Esophagus muscularis mucosa (tissue), 4 donors: Measurements from ENCODE around the gene TSEN2.

Experiments used
- EP300 ChIP-seq: sonication (generic); formaldehyde crosslinking; IDR thresholded peaks from one replicate; pipeline ENCODE4 v1.6.1; 2017; ENCODE audit warnings: antibody characterized with exemption
- POLR2A ChIP-seq: fragments of 450-650 bp; IDR thresholded peaks from one replicate; pipeline ENCODE4 v1.6.1; 2017; ENCODE audit warnings: antibody characterized with exemption, moderate library complexity, mild to moderate bottlenecking, low read depth
- POLR2AphosphoS5 ChIP-seq, 2 donors: sonication (generic); formaldehyde crosslinking; IDR thresholded peaks; one replicate each; pipeline ENCODE4 v1.6.1; 2017; ENCODE audit warnings: antibody characterized with exemption in 2 of 2
- TF ChIP-seq, protein P1 (sequence below), 3 experiments: fragments of 200-600 bp in 2 of 3; fragments of 450-650 bp in 1 of 3; sonication (generic) in 2 of 3; IDR thresholded peaks; one replicate each; pipeline ENCODE4 v1.5.1; 2017 to 2019; ENCODE audit warnings: antibody characterized with exemption in 3 of 3, mild to moderate bottlenecking in 2 of 3, moderate library complexity in 1 of 3

DNA sequence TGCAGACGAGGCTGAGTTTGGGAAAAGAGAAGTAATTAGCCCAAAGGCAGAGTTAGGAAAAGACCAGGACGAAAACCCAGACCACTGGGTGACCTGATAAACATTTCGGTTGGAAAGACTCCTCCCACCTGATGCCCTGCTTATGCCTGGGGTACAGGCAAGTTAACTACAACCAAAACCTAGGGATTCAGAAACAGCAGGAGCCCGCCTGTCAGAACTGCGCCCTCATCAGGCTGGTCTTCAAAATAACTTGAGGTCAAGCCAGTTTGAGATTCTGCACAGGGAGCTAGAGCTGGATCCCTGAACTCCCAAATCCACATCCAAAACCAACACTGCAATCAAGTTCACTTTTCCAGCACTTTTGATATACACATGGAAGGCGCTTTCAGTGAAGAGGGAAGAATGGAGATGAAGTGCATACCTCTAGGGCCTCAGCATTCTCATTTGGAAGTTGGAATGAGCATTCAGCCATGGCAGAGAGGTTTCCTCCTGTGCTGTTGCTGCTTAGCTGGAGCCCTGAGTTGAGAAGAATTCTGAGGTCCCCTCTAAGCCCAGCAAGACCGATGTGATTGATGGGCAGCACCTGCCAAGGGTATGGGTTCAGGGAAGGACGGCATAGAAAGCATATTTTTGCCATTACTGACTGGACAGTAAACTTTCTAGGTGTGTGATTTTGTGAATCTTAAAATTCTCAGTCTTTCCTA is 11.6 kb downstream of the TSEN2 start:
- TF ChIP-seq POLR2A = no peak
- TF ChIP-seq, protein P1, sequence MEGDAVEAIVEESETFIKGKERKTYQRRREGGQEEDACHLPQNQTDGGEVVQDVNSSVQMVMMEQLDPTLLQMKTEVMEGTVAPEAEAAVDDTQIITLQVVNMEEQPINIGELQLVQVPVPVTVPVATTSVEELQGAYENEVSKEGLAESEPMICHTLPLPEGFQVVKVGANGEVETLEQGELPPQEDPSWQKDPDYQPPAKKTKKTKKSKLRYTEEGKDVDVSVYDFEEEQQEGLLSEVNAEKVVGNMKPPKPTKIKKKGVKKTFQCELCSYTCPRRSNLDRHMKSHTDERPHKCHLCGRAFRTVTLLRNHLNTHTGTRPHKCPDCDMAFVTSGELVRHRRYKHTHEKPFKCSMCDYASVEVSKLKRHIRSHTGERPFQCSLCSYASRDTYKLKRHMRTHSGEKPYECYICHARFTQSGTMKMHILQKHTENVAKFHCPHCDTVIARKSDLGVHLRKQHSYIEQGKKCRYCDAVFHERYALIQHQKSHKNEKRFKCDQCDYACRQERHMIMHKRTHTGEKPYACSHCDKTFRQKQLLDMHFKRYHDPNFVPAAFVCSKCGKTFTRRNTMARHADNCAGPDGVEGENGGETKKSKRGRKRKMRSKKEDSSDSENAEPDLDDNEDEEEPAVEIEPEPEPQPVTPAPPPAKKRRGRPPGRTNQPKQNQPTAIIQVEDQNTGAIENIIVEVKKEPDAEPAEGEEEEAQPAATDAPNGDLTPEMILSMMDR (IDR thresholded peaks at IDR 0.05) = no peak
- no peak for TF ChIP-seq POLR2AphosphoS5 (IDR thresholded peaks at IDR 0.05)
- TF ChIP-seq EP300 = no peak
